Fibroblast of skin of right quadriceps (primary cell): ENCODE data around the gene MED13L.

ENCODE experiments used
- DNase-seq: peaks from one replicate; pipeline ENCODE4 v3.0.0-alpha.2; 2013

The MED13L gene

GRCh38 chr12:116123451-116124258 lies 153.8 kb downstream of the MED13L start:
- DNase-seq = peak; percentile 63

GRCh38 chr12:116122628-116123027 lies 154.9 kb downstream of the MED13L start:
- no peak for DNase-seq

- DNase-seq = peak; percentile 40
Observed at GRCh38 chr12:116121453-116121871, 156.0 kb downstream of the MED13L start.

- no peak for DNase-seq
Observed at GRCh38 chr12:116116650-116117424, 160.7 kb downstream of the MED13L start.

DNA sequence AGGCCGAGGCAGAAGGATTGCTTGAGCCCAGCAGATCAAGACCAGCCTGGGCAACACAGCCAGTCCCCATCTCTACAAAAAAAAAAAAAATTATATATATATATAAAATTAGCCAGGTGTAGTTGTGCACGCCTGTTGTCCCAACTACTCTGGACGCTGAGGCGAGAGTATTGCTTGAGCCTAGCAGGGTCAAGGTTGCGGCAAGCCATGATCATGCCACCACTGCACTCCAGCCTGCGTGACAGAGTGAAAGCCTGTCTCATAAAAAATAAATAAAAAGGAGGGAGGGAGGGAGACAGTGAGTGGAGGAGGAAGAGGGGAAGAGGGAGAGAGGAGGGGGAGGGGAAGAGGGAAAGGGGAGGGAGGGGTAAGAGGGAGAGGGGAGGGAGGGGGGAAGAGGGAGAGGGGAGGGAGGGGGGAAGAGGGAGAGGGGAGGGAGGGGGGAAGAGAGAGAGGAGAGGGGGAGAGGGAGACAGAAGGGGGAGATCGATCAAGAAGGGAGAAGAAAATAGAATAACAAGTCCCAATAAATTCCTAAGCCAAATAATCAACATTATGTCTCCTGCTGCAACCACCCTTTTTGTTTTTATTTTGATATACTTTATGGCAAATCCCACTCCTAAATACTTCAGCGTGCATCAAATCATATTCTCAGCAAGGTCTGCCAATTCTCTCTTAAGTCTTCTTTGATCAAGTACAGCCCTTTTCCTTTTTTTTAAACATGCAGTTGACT lies 163.9 kb downstream of the MED13L start:
- no peak for DNase-seq

DNA sequence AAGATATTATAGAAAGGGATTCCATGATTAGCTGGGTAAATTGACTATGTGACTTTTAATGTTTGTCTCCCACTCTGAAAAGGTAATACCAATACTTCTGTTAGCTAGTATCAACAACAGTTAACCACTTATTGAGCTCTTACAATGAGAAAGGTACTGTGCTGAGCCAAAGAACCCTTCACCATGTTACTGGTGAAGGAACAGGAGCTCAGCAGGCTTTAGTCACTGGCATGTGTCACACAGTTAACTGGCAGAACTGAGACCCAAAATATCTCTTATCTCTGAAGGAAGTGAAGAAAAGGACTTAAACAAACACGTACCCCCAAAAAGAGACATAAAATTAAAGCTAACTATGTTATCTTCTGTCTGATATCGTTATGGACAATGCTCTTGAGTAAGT lies 170.6 kb downstream of the MED13L start:
- no peak for DNase-seq

DNA sequence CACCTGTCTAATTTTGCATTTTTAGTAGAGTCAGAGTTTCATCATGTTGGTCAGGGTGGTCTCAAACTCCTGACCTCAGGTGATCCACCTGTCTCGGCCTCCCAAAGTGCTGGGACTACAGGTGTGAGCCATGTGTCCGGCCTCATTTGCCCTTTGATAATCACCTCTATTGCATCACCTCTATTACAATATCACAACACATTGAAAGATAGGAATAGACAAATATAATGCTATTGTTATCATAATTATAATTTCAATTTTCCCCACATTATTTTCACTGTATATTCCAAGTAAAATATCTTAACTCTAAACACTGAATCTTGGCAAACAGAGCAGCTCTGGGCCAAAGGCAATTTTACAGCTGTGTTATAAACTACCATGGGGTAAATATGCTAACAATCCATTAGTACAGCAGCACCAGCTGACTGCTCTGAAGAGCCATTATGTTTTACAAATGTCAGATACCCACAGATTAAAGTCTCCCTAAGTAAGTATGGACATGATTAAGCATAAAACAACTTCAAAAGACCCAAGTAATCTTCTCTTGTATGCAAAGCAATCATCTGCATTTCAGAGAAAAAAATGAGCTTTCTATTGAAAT lies 173.2 kb downstream of the MED13L start:
- DNase-seq = no peak

GRCh38 chr12:116101991-116102390 lies 175.5 kb downstream of the MED13L start:
- no peak for DNase-seq

GRCh38 chr12:116099652-116100432 lies 177.7 kb downstream of the MED13L start:
- no peak for DNase-seq

DNA sequence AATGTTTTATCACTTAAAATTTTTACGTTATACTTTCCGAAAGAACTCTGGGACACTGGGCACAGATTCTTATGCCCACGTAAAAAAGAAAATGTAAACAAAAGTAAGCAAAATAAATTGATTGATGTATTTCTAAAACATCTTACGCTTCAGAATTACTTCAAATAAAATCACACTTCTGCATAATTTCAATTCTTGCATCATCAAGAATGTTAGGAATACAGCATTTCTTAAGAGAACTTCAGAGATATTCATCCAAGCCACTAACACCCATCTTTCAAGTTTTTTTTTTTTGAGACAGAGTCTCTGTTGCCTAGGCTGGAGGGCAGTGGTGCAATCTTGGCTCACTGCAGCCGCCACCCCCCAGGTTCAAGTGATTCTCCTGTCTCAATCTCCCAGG lies 180.6 kb downstream of the MED13L start:
- DNase-seq = no peak

GRCh38 chr12:116094475-116094874 lies 183.0 kb downstream of the MED13L start:
- no peak for DNase-seq

DNA sequence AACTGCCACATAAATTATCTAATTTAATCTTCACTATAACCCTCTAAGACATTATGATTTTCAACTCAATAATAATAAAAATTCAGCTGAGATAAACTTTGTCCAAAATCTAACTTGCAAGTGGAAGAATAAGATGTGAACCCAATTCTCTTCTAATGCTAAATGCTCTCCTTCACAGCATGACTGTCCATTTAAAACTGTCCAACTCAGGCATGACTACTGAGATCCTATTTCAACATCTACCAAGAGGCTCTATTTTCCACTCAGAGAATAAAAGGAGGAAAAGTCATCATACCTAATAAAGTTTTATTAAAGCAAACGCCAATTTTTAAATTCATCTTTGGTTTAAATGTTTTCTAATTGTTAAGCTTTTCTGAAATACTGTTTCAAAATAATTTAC lies 183.6 kb downstream of the MED13L start:
- no peak for DNase-seq

- no peak for DNase-seq
Observed at GRCh38 chr12:116092776-116093175, 184.7 kb downstream of the MED13L start.

DNA sequence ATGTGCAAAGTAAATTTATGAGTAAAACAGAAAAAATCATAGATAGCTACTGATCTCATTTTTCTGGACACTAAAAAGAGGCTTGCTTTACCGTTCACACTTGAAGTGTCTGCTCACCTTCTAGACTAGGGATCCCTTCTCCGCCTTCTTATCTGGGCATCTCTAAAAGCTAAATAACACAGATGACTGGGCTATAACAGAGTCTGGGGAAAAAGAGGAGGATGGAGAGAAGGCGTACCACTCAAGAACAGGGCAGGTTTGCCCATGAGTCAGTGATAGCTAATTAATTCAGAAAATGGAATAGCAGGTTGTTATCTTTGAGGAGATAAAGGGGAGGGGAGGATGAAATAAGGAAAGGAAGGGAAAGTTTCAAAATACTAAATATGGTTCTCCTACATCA lies 185.3 kb downstream of the MED13L start:
- no peak for DNase-seq

GRCh38 chr12:116091579-116091978 lies 185.9 kb downstream of the MED13L start:
- DNase-seq = no peak

GRCh38 chr12:116090516-116090915 lies 187.0 kb downstream of the MED13L start:
- DNase-seq = no peak

DNA sequence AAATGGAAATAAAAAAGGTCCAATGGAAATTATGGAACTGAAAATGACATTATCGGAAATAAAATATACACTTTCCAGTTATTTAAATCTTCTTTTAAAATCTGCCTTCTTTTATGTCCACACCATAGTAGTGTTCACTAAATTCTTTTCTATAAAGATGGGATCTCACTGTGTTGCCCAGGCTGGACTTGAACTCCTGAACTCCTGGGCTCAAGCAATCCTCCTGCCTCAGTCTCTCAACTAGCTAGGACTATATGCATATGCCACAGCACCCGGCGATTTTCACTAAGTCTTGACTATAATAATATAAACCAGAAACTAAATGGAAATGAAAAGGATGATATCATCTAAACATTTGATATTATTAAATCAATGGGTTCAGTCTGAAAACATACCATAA lies 188.4 kb downstream of the MED13L start:
- no peak for DNase-seq

DNA sequence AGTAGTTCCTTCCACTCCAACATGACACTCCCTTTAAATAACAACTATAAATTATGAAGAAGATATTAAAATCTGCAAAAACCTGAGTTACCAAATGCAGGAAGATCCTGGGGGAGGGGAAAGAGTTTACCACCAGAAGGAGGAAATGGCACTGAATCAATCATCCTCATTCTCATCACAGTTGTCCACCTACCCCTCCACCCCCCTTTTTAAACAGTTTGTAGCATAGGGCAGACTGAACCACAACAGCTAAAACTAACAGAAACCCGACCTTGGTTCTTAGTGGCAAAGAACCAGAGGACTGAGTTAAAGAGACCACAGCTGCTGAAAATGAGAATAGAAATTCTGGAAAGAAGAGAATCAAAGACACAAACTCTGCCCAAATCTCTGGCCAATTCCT lies 189.5 kb downstream of the MED13L start:
- DNase-seq = no peak

DNA sequence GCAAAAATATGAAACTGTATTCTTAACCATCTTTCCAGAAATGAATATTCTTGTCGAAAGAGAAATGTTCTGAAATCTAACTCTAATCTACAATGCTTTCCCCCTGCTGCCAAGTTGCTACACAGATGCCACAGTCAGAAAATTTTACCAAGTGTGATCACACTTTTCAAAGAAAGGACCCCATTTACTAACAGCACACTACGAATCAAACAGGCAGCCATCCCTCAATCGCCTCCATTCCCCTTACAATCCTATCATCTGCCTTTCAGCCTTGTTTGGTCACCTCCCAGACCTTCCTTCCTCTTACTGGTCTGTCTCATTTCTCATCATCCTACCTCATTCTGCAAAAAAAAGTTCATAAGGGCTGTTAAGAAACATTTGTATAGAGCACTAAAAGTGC lies 190.1 kb downstream of the MED13L start:
- DNase-seq = no peak

GRCh38 chr12:116080415-116080814 lies 197.1 kb downstream of the MED13L start:
- DNase-seq = no peak

- DNase-seq = no peak
Observed at GRCh38 chr12:116078396-116078795, 199.1 kb downstream of the MED13L start.

DNA sequence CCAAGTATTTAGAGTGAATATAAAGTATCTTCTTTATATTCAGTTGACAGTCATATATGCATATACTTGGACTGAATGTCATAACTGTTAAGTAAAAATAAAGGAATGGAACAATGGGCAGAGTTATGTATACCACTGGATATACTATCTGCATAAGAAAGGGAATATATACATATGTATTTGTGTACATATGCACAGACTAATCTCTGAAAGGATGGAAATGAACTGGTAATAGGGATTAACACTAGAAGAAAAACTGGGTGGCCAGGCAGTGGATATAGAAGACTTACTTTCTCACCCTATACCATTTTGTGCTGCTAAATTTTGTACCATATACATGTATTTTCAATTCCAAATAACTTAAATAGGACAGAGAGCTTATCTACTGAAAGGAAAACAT lies 200.1 kb downstream of the MED13L start:
- no peak for DNase-seq
